DND-41 (cell line): ENCODE data around the gene VPS37C.

Experiments
- EZH2 ChIP-seq: IDR thresholded peaks from 3 replicates; pipeline ENCODE4 v1.6.1; 2012; ENCODE audit warnings: borderline replicate concordance, low read depth, mild to moderate bottlenecking, moderate library complexity, low read length, inconsistent platforms; ENCODE audit not compliant: severe bottlenecking
- TF ChIP-seq, protein P1 (sequence below): IDR thresholded peaks from 2 replicates; pipeline ENCODE4 v1.5.1; 2012; ENCODE audit warnings: borderline replicate concordance, low read length, moderate library complexity, mild to moderate bottlenecking; ENCODE audit not compliant: poor library complexity, severe bottlenecking; ENCODE audit errors: extremely low read depth

- TF ChIP-seq, protein P1, sequence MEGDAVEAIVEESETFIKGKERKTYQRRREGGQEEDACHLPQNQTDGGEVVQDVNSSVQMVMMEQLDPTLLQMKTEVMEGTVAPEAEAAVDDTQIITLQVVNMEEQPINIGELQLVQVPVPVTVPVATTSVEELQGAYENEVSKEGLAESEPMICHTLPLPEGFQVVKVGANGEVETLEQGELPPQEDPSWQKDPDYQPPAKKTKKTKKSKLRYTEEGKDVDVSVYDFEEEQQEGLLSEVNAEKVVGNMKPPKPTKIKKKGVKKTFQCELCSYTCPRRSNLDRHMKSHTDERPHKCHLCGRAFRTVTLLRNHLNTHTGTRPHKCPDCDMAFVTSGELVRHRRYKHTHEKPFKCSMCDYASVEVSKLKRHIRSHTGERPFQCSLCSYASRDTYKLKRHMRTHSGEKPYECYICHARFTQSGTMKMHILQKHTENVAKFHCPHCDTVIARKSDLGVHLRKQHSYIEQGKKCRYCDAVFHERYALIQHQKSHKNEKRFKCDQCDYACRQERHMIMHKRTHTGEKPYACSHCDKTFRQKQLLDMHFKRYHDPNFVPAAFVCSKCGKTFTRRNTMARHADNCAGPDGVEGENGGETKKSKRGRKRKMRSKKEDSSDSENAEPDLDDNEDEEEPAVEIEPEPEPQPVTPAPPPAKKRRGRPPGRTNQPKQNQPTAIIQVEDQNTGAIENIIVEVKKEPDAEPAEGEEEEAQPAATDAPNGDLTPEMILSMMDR, result no peak
- TF ChIP-seq EZH2, result no peak
These were observed 22.3 kb downstream of the VPS37C start for GRCh38 chr11:61138935-61139334.
